ENCODE results near the gene TOP3B.

The TOP3B gene

DNA sequence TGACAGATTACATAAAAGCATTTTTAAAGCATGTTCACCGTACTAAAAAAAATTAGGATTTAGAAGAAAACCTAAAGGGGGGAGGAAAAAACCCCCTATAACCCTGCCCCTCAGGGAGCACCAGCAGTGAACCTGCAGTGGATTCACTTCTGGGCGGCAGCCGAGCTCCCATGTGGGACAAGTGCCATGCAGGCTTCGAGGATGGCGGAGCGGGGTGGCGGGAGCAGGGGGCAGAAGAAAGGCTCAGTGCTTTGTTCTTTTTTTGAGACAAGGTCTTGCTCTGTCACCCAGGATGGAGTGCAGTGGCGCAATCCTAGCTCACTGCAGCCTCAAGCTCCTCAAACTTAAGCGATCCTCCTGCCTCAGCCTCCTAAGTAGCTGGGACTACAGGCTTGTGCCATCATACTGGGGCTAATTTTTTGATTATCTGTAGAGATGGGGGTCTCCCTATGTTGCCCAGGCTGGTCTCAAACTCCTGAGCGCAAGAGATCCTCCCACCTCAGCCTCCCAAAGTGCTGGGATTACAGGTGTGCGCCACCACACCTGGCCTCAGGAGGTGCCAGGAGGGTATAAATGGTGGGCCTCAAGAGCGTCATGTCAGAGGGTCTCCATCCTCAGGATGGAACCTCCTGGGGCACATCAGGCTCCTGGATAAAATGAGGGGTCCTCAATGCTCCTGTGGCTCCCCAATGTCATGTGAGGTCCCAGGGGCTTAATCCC, 64.0 kb downstream of the TOP3B start:
- H2AK5ac ChIP-seq (ENCODE audit: low read length), result no peak overlapping the region
- WGBS (ENCODE audit: extremely low coverage, insufficient coverage, insufficient read length), result no CpG with 5 or more reads among the region's 12 CpGs

DNA sequence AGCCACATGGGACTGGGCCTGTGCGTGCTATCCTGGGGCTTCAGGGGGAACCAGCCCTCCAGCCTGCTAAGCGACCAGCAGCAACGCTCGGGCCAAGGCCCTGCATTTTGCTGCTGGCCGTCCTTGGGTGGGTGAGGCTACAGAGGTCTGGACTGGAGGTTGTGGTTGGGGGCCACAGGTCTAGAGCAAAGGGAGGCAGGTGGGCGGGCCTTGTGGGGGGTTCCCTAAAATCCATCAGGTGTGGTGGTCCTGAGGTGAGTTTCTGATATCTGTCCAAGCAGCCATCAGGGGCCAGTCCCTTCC, 64.7 kb downstream of the TOP3B start:
- Histone ChIP-seq H3K23ac (ENCODE audit: low read length) (no peak overlapping the region), H3K4me1 (ENCODE audit: control insufficient read depth in 1 of 2, insufficient read depth in 2 of 2, low read length in 2 of 2) (peaks cover 0 to 4% of the 10 kb centered on the region in 2 experiments), H3K14ac (ENCODE audit: low read length) (no peak overlapping the region), H4K91ac (ENCODE audit: low read depth, low read length) (no peak overlapping the region), H3K27me3 (ENCODE audit: insufficient read depth, low read length) (no peaks in the 10 kb centered on the region), H2BK5ac (ENCODE audit: low read depth, low read length, poor library complexity) (no peak overlapping the region), H2AFZ (ENCODE audit: insufficient read depth, low read length, poor library complexity) (no peak overlapping the region), H3K79me2 (ENCODE audit: control insufficient read depth, insufficient read depth, low read length, poor library complexity) (no peaks in the 10 kb centered on the region), H3K4me2 (ENCODE audit: low read length) (no peak overlapping the region), H2BK120ac (ENCODE audit: insufficient read depth, low read length, poor library complexity) (no peak overlapping the region), H2AK5ac (ENCODE audit: low read length) (no peak overlapping the region), H3K4me3 (ENCODE audit: low read depth, low read length) (no peak overlapping the region), H3K9me3 (ENCODE audit: insufficient read depth, low read depth, low read length) (no peaks in the 10 kb centered on the region), H4K8ac (ENCODE audit: low read depth, low read length) (no peak overlapping the region), H3K27ac (ENCODE audit: low read depth, low read length) (no peak overlapping the region), H3K4ac (ENCODE audit: low read depth, low read length) (no peak overlapping the region), H2BK12ac (ENCODE audit: low read length) (no peak overlapping the region), H3K36me3 (ENCODE audit: control insufficient read depth in 1 of 2, insufficient read depth in 2 of 2, low read length in 2 of 2) (peaks cover 6 to 8% of the 10 kb centered on the region in 2 experiments), H3K18ac (ENCODE audit: low read length) (no peak overlapping the region), H3K79me1 (ENCODE audit: low read length) (no peaks in the 10 kb centered on the region), H4K12ac (ENCODE audit: low read depth, low read length) (no peak overlapping the region), H3K9ac (ENCODE audit: low read length) (no peak overlapping the region)
- DNase-seq, result no peak
- WGBS (ENCODE audit: extremely low coverage, insufficient coverage, insufficient read length), result no CpG with 5 or more reads among the region's 6 CpGs

More for the DNA sequence above, 64.0 kb downstream of the TOP3B start:
- Histone ChIP-seq H3K36me3 (ENCODE audit: control insufficient read depth in 1 of 2, insufficient read depth in 2 of 2, low read length in 2 of 2) (peaks cover 9 to 10% of the 10 kb centered on the region in 2 experiments), H2BK12ac (ENCODE audit: low read length) (no peak overlapping the region), H4K91ac (ENCODE audit: low read depth, low read length) (no peak overlapping the region), H3K4ac (ENCODE audit: low read depth, low read length) (no peak overlapping the region), H3K4me3 (ENCODE audit: low read depth, low read length) (no peak overlapping the region), H2AFZ (ENCODE audit: insufficient read depth, low read length, poor library complexity) (no peak overlapping the region), H3K79me2 (ENCODE audit: control insufficient read depth, insufficient read depth, low read length, poor library complexity) (no peaks in the 10 kb centered on the region), H3K79me1 (ENCODE audit: low read length) (no peaks in the 10 kb centered on the region), H4K8ac (ENCODE audit: low read depth, low read length) (no peak overlapping the region), H3K27me3 (ENCODE audit: insufficient read depth, low read length) (no peaks in the 10 kb centered on the region), H3K14ac (ENCODE audit: low read length) (no peak overlapping the region), H3K4me1 (ENCODE audit: control insufficient read depth in 1 of 2, insufficient read depth in 2 of 2, low read length in 2 of 2) (peaks cover 0 to 4% of the 10 kb centered on the region in 2 experiments), H3K23ac (ENCODE audit: low read length) (no peak overlapping the region), H3K27ac (ENCODE audit: low read depth, low read length) (no peak overlapping the region), H3K4me2 (ENCODE audit: low read length) (no peak overlapping the region), H3K9me3 (ENCODE audit: insufficient read depth, low read depth, low read length) (no peaks in the 10 kb centered on the region), H4K12ac (ENCODE audit: low read depth, low read length) (no peak overlapping the region), H3K9ac (ENCODE audit: low read length) (no peak overlapping the region), H2BK120ac (ENCODE audit: insufficient read depth, low read length, poor library complexity) (no peak overlapping the region), H2BK5ac (ENCODE audit: low read depth, low read length, poor library complexity) (no peak overlapping the region), H3K18ac (ENCODE audit: low read length) (no peak overlapping the region)
- no peak for DNase-seq

DNA sequence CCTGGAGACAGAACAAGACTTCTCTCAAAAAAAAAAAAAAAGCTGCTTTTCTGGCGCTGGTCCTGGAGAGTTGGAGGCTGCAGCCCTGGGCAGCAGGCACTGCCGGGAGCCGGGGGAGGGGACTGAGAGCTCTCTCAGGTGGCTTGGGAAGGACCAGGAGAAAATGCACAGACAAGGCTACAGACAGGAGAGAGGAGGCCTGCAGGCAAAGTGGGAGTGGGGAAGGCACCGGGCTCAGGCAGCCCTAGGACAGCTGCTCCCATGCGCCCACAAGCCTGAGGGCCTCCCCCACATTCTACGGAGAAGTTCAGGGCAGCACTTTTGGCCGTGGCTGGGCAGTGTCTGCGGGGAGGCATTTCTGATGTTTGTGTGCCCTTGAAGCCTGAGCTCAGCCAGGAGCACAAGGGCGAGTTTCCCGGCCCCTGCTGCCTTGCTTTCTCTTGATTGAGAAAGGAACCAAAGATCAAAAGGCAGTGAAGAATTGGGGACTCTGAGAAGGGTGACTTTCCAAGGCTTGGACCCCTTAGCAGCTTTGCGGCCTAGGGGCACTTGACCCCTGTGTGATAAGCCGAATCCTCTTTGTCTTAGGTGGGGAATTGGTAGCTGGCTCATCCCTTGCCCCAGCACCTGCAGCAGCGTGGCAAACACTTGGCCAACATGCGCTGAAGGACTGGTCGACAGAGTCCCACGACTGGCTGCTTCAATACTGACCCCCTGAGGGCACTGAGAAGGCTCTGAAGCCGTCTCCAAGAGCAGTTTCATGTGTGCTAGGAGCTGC, 65.2 kb downstream of the TOP3B start:
- Histone ChIP-seq H3K23ac (ENCODE audit: low read length) (no peak overlapping the region), H2AK5ac (ENCODE audit: low read length) (no peak overlapping the region), H3K36me3 (ENCODE audit: control insufficient read depth in 1 of 2, insufficient read depth in 2 of 2, low read length in 2 of 2) (peaks cover 4 to 6% of the 10 kb centered on the region in 2 experiments), H3K4ac (ENCODE audit: low read depth, low read length) (no peak overlapping the region), H3K4me1 (ENCODE audit: control insufficient read depth in 1 of 2, insufficient read depth in 2 of 2, low read length in 2 of 2) (peaks cover 0 to 4% of the 10 kb centered on the region in 2 experiments), H2BK12ac (ENCODE audit: low read length) (no peak overlapping the region), H3K4me3 (ENCODE audit: low read depth, low read length) (no peak overlapping the region), H3K9ac (ENCODE audit: low read length) (no peak overlapping the region), H3K18ac (ENCODE audit: low read length) (no peak overlapping the region), H3K4me2 (ENCODE audit: low read length) (no peak overlapping the region), H3K9me3 (ENCODE audit: insufficient read depth, low read depth, low read length) (no peaks in the 10 kb centered on the region), H3K79me1 (ENCODE audit: low read length) (no peaks in the 10 kb centered on the region), H3K14ac (ENCODE audit: low read length) (no peak overlapping the region), H4K8ac (ENCODE audit: low read depth, low read length) (no peak overlapping the region), H4K91ac (ENCODE audit: low read depth, low read length) (no peak overlapping the region), H2BK120ac (ENCODE audit: insufficient read depth, low read length, poor library complexity) (no peak overlapping the region), H2BK5ac (ENCODE audit: low read depth, low read length, poor library complexity) (no peak overlapping the region), H3K27ac (ENCODE audit: low read depth, low read length) (no peak overlapping the region), H4K12ac (ENCODE audit: low read depth, low read length) (no peak overlapping the region), H3K79me2 (ENCODE audit: control insufficient read depth, insufficient read depth, low read length, poor library complexity) (no peaks in the 10 kb centered on the region), H3K27me3 (ENCODE audit: insufficient read depth, low read length) (no peaks in the 10 kb centered on the region), H2AFZ (ENCODE audit: insufficient read depth, low read length, poor library complexity) (no peak overlapping the region)
- peak in 1 of 2 donors; percentile 3 for DNase-seq
- WGBS (ENCODE audit: extremely low coverage, insufficient coverage, insufficient read length), result no CpG with 5 or more reads among the region's 17 CpGs

DNA sequence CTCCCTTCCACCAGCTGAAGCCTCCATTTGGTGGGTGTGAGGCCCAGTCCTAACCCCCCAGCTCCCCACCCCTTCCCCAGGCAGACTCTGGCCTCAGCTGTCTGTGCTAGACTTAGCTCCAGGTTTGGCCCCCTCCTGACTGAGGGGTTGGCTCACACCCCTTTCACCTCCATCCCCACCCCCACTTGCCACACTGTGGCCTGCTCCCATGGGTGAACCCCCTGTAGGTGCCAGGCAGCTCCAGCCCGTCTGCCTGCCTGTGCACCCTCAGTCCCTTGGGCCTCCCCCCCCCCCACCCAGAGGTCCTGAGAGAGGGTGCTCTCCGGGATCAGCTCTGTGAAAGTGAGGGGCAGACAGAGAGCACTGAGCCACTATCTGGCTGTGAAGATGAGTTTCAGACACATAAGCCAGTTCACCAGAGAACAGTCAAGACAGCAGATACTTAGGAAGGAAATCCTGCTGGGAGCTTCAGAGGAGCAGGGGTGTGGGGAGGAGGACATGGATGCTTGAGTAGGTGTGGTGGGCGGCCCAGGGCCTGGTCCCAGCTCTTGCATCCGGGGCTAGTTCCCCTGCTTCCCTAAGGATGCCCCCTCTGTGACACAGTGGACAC, 66.2 kb downstream of the TOP3B start:
- H3K4me3 ChIP-seq (ENCODE audit: low read depth, low read length), result no peak overlapping the region
- no peak overlapping the region for H4K8ac ChIP-seq (ENCODE audit: low read depth, low read length)
- H3K9ac ChIP-seq (ENCODE audit: low read length), result no peak overlapping the region
- H3K27me3 ChIP-seq (ENCODE audit: insufficient read depth, low read length), result no peaks in the 10 kb centered on the region
- H3K36me3 ChIP-seq (ENCODE audit: control insufficient read depth in 1 of 2, insufficient read depth in 2 of 2, low read length in 2 of 2), result peaks cover 4 to 6% of the 10 kb centered on the region in 2 experiments
- H2BK12ac ChIP-seq (ENCODE audit: low read length), result no peak overlapping the region
- H3K23ac ChIP-seq (ENCODE audit: low read length), result no peak overlapping the region
- no peak overlapping the region for H2AK5ac ChIP-seq (ENCODE audit: low read length)
- no peak for DNase-seq
- no peak overlapping the region for H3K14ac ChIP-seq (ENCODE audit: low read length)
- H3K18ac ChIP-seq (ENCODE audit: low read length), result no peak overlapping the region
- H4K91ac ChIP-seq (ENCODE audit: low read depth, low read length), result no peak overlapping the region
- H4K12ac ChIP-seq (ENCODE audit: low read depth, low read length), result no peak overlapping the region
- no peaks in the 10 kb centered on the region for H3K79me1 ChIP-seq (ENCODE audit: low read length)
- peaks cover 0 to 4% of the 10 kb centered on the region in 2 experiments for H3K4me1 ChIP-seq (ENCODE audit: control insufficient read depth in 1 of 2, insufficient read depth in 2 of 2, low read length in 2 of 2)
- no peak overlapping the region for H2AFZ ChIP-seq (ENCODE audit: insufficient read depth, low read length, poor library complexity)
- H3K79me2 ChIP-seq (ENCODE audit: control insufficient read depth, insufficient read depth, low read length, poor library complexity), result no peaks in the 10 kb centered on the region
- no peak overlapping the region for H2BK120ac ChIP-seq (ENCODE audit: insufficient read depth, low read length, poor library complexity)
- H3K4ac ChIP-seq (ENCODE audit: low read depth, low read length), result no peak overlapping the region
- no peak overlapping the region for H2BK5ac ChIP-seq (ENCODE audit: low read depth, low read length, poor library complexity)
- H3K4me2 ChIP-seq (ENCODE audit: low read length), result no peak overlapping the region
- no CpG with 5 or more reads among the region's 4 CpGs for WGBS (ENCODE audit: extremely low coverage, insufficient coverage, insufficient read length)
- no peaks in the 10 kb centered on the region for H3K9me3 ChIP-seq (ENCODE audit: insufficient read depth, low read depth, low read length)
- no peak overlapping the region for H3K27ac ChIP-seq (ENCODE audit: low read depth, low read length)
